Measurements from ENCODE around the gene SLCO2B1.

DNA sequence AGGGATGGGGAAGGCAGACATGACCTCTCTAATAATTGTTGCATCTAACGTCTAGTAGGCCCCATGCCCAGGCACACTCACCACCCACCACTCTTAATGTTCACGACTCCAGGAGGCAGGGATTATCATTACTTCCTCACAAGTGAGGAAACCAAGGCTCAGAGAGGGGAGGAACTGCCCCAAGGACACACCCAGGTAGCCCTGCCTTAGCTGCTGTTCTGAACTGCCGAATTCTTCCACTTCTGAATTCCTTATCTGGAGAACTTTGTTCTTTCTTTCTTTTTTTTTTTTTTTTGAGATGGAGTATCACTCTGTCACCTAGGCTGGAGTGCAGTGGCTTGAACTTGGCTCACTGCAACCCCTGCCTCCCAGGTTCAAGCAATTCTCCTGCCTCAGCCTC is 16.7 kb downstream of the SLCO2B1 start:
- TF ChIP-seq, protein P1, sequence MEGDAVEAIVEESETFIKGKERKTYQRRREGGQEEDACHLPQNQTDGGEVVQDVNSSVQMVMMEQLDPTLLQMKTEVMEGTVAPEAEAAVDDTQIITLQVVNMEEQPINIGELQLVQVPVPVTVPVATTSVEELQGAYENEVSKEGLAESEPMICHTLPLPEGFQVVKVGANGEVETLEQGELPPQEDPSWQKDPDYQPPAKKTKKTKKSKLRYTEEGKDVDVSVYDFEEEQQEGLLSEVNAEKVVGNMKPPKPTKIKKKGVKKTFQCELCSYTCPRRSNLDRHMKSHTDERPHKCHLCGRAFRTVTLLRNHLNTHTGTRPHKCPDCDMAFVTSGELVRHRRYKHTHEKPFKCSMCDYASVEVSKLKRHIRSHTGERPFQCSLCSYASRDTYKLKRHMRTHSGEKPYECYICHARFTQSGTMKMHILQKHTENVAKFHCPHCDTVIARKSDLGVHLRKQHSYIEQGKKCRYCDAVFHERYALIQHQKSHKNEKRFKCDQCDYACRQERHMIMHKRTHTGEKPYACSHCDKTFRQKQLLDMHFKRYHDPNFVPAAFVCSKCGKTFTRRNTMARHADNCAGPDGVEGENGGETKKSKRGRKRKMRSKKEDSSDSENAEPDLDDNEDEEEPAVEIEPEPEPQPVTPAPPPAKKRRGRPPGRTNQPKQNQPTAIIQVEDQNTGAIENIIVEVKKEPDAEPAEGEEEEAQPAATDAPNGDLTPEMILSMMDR (IDR thresholded peaks at IDR 0.05; ENCODE audit: low read depth, low read length, poor library complexity, severe bottlenecking): no peak
- TF ChIP-seq EZH2phosphoT487 (IDR thresholded peaks at IDR 0.05; ENCODE audit: borderline replicate concordance, low read length): no peak

Data from DOHH2 (cell line).